ENCODE measurements around the gene TMTC1.

GRCh38 chr12:29546000-29546399 lies 237.7 kb downstream of the TMTC1 start:
- TF ChIP-seq CTCF (IDR thresholded peaks at IDR 0.05) (no peak), POLR2A (IDR thresholded peaks at IDR 0.05) (no peak)
